Hippocampal formation (tissue), 2 donors: Measurements from ENCODE around the gene POT1.
"Not testable (repeated sequence)": the region's sequence is repeated elsewhere in the genome, so short reads cannot be mapped to it uniquely, and the experiment has no call there.

Experiments
- DNase-seq, 2 donors: peaks; one replicate each; lab custom pipeline; 2025; lab: John Stamatoyannopoulos, UW

Gene POT1, protein sequence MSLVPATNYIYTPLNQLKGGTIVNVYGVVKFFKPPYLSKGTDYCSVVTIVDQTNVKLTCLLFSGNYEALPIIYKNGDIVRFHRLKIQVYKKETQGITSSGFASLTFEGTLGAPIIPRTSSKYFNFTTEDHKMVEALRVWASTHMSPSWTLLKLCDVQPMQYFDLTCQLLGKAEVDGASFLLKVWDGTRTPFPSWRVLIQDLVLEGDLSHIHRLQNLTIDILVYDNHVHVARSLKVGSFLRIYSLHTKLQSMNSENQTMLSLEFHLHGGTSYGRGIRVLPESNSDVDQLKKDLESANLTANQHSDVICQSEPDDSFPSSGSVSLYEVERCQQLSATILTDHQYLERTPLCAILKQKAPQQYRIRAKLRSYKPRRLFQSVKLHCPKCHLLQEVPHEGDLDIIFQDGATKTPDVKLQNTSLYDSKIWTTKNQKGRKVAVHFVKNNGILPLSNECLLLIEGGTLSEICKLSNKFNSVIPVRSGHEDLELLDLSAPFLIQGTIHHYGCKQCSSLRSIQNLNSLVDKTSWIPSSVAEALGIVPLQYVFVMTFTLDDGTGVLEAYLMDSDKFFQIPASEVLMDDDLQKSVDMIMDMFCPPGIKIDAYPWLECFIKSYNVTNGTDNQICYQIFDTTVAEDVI

DNA sequence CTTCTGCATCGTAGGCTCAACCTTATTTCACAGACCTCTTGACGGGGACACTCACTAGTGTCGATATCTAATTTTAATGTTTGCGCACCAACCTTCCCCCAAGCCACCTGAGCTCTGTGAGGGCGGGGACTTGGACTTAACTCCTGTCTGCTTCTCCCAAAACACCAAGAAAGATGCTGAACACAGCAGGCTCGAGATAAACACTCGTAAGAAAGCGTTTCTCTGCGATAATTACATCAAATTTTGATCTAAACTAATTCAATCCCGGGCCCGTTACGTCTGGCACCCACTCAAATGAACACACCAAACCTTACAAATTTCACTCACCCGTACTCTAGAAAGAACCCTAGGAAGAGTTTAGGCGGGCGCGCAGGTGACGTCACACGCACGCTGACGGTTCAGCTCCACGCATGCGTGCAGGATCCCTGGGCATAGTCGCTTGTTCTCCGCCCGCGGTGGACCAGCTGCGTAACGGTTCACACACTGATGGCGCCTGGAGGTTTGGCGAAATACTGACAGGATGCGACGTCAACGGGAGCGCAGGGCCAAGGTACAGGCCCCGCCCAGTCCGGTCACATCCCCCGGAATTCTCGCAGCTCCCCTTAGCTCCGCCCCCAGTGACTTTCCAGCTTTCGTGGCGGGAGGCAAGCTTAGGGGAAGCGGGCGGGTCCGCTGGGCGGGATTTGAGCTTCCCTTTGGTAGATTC is at the start of gene POT1:
POT1 (minus strand) TSS at position 359 of the 706 bp plus-strand sequence. CDS start 32,652 bp downstream, outside the sequence.
- DNase-seq: peak; percentile 98 to 99

DNA sequence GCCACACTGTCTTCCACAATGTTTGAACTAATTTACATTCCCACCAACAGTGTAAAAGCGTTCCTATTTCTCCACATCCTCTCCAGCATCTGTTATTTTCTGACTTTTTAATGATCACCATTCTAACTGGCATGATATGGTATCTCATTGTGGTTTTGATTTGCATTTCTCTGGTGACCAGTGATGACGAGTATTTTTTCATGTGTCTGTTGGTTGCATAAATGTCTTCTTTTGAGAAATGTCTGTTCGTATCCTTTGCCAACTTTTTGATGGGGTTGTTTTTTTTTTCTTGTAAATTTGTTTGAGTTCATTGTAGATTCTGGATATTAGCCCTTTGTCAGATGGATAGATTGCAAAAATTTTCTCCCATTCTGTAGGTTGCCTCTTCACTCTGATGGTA is 45.5 kb upstream of the POT1 start:
- DNase-seq: not testable (repeated sequence)

DNA sequence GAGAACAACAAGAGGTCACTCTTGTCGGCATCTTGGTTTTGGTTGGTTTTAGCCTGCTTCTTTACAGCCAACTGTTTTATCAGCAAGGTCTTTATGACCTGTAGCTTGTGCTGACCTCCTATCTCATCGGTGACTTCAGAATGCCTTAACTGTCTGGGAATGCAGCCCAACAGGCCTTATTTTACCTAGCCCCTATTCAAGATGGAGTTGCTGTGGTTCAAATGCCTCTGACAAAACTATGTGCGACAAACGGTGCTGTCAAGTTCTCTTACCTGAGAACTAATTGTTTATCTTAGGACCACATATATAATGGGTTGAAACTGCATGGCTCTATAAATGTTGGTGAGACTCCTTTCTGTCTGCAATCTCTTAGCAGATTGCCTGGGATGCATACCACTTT is 35.9 kb upstream of the POT1 start:
- DNase-seq: no peak

DNA sequence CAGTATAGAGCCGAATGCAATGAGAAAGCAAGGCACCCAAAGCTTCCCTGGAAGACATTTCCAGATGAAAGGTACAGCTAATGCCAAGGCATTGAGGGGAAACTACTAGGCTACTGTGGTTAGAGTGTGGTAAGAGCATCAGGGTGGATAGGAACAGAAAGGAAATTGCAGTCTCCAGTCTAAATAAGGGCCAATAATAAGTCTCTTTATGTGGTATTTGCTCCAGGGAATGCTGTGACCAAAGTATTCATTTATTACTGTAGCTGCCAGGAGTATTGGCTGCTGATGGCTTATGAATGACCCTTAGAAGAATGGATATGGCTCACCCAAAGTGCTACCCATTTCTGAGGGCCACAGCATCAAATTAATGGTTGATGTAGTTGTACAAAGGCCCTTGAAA is 30.1 kb upstream of the POT1 start:
- DNase-seq: no peak

DNA sequence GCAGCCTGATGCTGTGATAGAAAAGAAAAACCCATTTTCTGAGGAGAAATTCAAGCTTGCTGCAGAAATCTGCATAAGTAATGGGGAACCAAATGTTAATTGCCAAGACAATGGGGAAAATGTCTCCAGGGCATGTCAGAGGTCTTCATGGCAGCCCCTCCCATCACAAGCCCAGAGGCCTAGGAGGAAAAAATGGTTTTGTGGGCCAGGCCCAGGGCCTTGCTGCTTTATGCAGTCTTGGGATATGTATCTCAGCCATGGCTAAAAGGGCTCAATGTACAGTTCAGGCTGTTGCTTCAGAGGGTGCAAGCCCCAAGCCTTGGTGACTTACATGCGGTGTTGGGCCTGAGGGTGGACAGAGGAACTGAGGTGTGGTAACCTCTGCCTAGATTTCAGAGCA is 28.3 kb upstream of the POT1 start:
- DNase-seq: not testable (repeated sequence)

DNA sequence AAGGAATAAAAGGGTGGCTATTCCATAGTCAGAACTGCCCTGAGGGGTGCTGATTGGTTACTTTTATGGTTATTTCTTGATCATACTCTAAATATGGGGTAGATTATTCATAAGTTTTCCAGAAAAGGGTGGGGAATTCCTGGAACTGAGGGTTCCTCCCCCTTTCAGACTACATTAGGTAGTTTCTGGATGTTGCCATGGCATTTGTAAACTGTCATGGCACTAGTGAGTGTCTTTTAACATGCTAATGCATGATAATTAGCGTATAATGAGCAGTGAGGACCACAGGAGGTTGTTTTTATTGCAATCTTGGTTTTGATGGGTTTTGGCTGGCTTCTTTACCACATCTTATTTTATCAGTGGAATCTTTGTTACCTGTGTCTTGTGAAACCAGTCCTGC is 26.5 kb upstream of the POT1 start:
- no peak for DNase-seq

DNA sequence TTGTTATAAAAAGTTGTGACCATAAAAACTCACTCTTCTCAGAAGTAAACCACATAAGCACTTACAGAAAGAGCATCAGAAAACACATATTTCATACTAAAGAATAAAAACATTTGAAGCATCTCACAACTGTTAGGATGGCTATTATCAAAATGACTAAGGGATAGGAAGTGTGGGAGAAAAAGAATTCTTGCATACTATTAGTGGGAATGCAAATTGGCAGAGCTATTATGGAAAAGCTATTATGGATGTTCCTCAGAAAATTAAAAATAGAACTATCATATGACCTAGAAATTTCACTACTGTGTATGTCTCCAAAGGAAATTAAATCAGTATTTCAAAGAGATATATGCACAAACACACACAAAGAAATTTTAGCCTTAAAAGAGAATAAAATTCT is 25.2 kb upstream of the POT1 start:
- no peak for DNase-seq

DNA sequence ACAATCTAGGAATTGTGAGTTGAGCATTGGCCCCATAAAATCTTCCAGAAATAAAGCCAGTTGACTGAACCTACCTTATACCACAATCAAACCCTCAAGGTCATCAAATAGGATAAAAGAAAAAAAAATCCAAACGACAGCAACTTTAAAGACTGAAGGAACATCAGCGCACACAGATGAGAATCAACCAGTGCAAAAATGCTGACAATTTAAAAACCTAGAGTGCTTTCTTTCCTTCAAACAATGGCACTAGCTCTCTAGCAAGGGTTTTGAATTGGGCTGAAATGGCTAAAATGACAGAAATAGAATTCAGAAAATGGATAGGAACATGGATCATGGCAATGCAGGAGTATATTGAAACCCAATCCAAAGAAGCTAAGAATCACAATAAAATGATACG is 16.1 kb upstream of the POT1 start:
- DNase-seq: no peak

DNA sequence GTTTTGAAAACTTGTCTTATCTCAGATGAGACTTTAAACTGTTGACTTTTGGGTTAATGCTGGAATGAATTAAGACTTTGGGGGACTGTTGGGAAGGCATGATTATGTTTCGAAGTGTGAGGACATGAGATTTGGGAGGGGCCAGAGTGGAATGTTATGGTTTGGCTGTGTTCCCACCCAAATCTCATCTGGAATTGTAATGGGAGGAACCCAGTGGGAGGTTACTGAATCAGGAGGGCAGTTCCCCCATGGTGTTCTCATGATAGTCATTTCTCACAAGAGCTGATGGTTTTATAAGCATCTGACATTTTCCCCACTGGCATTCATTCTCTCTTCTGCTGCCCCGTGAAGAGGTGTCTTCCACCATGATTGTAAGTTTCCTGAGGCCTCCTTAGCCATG is 13.8 kb upstream of the POT1 start:
- no peak for DNase-seq

DNA sequence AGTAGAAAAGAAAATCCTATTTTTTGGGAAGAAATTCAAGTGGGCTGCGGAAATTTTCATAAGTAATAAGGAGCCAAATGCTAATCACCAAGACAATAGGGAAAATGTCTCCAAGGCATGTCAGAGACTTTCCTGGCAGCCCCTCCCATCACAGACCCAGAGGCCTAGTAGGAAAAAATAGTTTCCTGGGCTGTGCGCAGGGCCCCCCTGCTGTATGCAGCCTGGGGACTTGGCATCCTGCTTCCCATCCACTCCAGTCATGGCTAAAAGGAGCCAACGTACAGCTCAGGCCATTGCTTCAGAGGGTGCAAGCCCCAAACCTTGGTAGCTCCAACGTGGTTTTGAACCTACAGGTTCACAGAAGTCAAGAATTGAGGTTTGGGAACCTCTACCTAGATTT is 12.8 kb upstream of the POT1 start:
- no peak for DNase-seq

DNA sequence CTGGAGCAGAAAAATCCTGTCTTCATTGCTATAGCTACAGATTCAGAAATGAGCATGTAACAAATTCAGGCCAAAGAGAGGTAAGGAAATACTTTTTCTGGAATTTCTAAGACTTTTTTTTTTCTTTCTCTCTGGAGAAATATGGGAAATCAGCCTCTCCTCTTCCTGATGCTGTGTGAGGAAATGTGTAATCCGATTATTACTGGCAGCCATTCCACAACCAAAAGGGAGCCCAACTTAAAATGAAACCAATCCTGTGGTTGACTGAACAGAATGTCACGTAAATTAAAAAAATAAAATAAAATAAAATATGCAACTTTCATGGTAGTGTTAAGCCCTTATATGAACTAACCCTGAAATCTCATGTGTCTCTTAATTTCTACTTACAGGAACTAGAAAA is 10.7 kb upstream of the POT1 start:
- no peak for DNase-seq

DNA sequence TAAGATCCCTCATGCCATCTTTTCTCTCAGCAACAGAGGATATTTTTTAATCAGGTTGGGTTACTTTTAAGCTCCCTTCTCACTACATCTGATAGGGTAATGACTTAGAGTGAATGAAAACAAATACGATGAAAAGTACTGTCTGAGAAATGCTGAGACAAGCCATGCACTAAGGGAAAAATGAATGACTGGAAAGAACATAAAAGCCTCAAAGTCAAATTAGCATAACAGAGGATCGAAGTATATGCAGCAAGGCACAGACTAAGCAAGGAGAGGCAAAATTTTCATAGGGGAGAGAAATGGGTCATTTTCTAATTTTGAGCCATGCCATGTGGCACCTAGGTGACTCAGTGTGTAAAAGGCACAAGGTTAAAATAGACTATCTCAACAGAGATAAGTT is 8.5 kb upstream of the POT1 start:
- no peak for DNase-seq

DNA sequence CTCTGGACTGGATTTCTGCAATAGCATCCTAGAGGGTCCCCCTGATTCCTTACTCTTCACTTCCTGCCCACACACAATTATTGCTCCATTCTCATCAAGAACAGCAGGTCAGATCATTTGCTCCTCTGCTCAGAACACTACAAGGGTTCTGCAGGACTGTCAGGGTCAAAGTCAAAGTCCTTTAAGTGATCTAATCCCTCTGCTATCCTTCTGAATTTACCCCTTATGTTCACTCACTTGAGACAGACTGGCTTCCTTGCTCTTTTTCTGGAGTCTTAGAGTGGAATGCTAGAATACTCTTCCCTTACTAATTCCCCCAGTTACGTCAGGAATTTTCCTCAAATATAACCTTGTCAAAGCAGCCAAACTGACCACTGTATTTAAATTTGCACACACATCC is 7.5 kb upstream of the POT1 start:
- no peak for DNase-seq

DNA sequence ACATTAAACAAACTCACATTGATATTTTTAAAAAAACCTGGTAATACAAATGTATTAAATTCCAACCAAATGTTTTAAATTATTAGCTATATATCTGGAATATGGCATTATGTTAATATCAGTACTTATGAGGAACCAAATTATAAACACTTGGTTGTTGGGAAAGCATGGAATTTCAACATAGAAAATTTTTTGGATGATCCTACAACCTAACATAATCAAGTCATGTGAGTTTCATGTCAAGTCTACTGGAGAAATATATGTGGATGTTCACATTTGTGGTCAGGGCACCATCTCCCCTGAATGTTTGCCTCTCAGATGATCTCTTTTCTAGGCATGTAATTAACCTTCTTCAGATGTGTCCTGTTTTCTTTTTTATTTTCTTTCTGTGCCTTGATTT is 5.2 kb upstream of the POT1 start:
- no peak for DNase-seq

DNA sequence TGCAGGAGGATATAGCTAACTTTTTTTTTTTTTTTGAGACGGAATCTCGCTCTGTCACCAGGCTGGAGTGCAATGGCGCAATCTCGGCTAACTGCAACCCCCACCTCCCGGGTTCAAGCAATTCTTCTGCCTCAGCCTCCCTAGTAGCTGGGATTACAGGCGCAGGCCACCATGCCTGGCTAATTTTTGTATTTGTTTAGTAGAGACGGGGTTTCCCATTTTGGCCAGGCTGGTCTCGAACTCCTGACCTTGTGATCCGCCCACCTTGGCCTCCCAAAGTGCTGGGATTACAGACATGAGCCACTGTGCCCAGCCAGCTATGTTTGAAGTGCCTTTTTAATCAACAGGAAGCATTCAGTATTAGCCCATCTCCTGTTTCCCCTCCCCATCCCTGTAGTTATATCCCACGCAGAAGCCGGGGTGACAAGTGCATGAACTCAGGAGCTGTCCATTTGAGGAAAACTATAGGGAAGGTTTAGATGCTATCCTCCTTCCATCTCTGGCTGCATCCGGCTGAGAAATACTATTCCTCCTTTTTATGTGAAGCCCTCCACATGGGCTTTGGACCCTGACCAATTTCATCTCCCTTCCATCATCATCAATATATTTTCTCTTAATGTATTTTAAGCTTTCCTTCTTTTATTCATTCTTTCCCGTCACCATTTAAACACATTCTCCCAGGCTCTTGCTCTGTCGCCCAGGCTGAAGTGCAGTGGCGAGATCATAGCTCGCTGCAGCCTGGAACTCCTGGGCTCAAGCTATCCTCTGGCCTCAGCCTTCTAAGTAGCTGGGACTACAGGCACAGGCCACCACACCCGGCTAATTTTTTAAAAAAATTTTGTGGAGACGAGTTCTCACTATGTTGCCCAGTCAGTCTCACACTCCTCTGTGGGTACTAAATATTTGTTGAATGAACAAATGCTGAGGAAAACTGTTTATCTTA is 1.3 kb upstream of the POT1 start:
- DNase-seq: no peak

DNA sequence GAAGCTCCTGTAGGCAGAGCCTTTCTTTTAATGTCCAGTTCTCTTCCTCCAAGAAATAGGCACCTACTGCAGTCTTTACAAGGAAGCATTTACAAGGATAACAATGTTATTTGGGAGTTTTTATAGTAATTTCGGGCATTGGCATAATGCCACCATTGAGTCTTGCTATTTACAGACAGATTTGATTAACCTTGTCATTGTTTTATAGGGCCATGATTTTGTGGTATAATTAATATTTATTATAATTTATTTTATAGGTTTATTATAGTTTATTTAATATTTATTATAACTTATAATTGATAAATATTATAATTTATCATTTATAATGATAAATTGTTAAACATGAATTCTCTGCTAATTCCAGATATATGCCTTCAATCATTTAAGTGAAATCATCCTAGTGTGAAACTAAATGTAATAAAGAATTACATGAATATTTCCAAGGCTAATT is 573 bp upstream of the POT1 start:
- no peak for DNase-seq

DNA sequence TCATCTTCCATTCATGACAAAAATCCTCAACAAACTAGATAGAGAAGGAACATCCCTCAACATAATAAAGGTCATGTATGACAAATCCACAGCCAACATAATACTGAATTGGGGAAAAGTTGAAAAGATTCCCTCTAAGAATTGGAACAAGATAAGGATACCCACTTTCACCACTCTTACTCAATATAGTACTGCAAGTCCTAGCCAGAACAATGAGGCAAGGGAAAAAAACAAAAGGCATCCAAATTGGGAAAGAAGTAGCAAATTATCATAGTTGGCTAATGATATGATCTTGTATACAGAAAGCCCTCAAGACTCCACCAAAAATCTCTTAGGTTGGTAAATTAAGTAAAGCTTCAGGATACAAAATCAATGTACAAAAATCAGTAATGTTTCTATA is 4.7 kb downstream of the POT1 start:
- DNase-seq: no peak

DNA sequence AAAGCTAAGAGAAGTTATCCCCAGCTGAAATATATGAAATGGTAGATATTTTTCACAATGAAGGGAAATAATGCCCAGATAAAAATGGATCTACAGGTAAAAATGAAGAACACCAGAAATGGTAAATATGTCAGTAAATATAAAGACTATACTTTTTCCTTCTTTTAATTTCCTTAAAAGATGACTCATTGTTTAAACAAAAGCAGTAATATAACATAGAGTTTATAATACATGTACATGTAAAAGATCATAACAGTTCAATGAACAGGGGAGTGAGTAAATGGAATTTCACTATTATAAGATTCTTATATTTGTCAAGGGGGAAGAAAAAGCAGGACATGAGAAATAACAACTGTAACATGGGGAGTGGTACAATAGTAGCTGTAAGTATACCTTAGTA is 7.4 kb downstream of the POT1 start:
- no peak for DNase-seq

DNA sequence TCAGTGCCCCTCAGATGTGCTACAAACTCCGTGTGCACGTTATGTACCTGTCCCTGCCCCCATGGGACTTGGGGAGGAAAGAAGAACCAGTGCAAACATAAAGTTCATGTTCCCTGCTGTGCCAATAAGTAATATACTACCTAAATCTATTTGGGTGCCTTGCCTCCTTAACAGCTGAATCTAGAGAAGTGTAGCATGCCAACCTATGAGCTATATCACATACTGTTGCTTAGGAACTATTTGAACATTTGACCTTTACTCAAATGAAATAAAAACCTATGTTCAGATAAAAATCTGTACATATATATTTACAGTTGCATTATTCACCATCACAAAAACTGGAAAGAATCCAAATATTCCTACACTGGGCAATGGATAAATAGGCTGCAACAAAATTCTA is 9.8 kb downstream of the POT1 start:
- DNase-seq: no peak

DNA sequence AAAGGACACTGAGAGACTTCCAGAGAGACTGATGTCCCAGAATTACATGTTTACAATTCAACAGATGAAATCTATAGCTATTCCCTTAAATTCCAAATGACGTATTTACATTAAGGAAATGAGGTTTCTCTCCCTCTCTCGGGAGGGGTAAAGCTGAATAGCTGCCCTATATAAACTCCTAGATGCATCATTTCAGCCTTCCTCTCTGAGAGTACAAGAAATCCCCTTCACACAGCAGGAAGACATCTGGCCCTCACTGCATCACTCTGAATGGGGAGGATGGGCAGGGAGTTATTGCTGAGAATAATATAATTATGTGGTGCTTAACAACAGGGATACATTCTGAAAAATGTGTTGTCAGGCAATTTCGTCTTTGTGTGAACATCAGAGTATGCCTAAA is 11.0 kb downstream of the POT1 start:
- DNase-seq: no peak

DNA sequence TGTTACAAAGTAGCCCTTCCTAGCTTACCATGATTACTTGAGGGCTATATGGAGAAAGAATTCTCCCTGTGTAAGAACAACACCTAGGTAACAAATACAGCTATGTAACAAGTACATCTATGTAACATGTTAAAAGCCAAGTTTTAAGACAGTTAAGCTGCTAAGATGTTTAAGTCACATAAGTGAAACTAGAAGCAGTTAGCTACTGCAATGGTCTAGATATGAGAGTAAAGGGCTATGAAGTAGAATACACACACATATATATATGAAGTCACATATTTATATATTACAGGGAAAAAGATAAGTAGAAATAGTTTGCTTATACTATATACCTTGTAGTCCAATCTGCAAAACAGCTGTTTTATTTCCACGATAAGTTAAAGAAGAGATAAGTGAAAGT is 14.4 kb downstream of the POT1 start:
- no peak for DNase-seq

DNA sequence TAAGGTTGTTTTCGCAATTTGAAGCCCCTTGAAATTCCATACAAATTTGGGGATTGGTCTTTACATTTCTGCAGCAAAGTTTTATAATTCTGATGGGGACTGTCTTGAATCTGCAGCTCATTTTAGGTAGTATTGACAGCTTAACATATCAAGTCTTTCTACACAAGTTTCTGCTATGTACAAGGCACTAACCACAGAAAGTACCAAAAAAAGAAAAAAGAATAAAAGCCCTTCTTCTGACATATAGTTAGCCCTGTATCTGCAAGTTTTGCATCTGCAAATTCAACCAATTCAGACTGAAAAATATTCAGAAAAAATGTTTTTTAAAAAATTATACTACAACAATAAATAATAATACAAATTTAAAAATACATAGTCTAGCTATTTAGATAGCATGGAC is 15.3 kb downstream of the POT1 start:
- DNase-seq: no peak
